ENCODE data around the gene ACOT7.
"Not testable (repeated sequence)": the region's sequence is repeated elsewhere in the genome, so short reads cannot be mapped to it uniquely, and the experiment has no call there.

ACOT7 gene

GRCh38 chr1:6393400-6394187 is at the start of gene ACOT7:
Gene ACOT7 (minus strand): TSS chr1:6393767. CDS start chr1:6393399, 368 bp downstream.
- DNase-seq (ENCODE audit: low spot score), result peak; percentile 90

GRCh38 chr1:6441586-6441985 is 48.0 kb upstream of the ACOT7 start:
- DNase-seq (ENCODE audit: low spot score), result no peak

- peak; percentile 77 for DNase-seq (ENCODE audit: low spot score)
Measured at GRCh38 chr1:6440198-6441126, 46.9 kb upstream of the ACOT7 start.

- DNase-seq (ENCODE audit: low spot score), result peak; percentile 75
Measured at GRCh38 chr1:6438047-6438525, 44.5 kb upstream of the ACOT7 start.

- not testable (repeated sequence) for DNase-seq (ENCODE audit: low spot score)
Measured at GRCh38 chr1:6437012-6437700, 43.6 kb upstream of the ACOT7 start.

GRCh38 chr1:6436277-6436676 is 42.7 kb upstream of the ACOT7 start:
- not testable (repeated sequence) for DNase-seq (ENCODE audit: low spot score)

- DNase-seq (ENCODE audit: low spot score), result no peak
Measured at GRCh38 chr1:6435547-6435946, 42.0 kb upstream of the ACOT7 start.

GRCh38 chr1:6435129-6435528 is 41.6 kb upstream of the ACOT7 start:
- no peak for DNase-seq (ENCODE audit: low spot score)

GRCh38 chr1:6434186-6434585 is 40.6 kb upstream of the ACOT7 start:
- no peak for DNase-seq (ENCODE audit: low spot score)

- DNase-seq (ENCODE audit: low spot score), result not testable (repeated sequence)
Measured at GRCh38 chr1:6431645-6432579, 38.3 kb upstream of the ACOT7 start.

- not testable (repeated sequence) for DNase-seq (ENCODE audit: low spot score)
Measured at GRCh38 chr1:6429660-6430411, 36.3 kb upstream of the ACOT7 start.

GRCh38 chr1:6428453-6428852 is 34.9 kb upstream of the ACOT7 start:
- not testable (repeated sequence) for DNase-seq (ENCODE audit: low spot score)

GRCh38 chr1:6427441-6428390 is 34.1 kb upstream of the ACOT7 start:
- DNase-seq (ENCODE audit: low spot score), result no peak

GRCh38 chr1:6426972-6427350 is 33.4 kb upstream of the ACOT7 start:
- no peak for DNase-seq (ENCODE audit: low spot score)

GRCh38 chr1:6426277-6426971 is 32.9 kb upstream of the ACOT7 start:
- no peak for DNase-seq (ENCODE audit: low spot score)

- no peak for DNase-seq (ENCODE audit: low spot score)
Measured at GRCh38 chr1:6425658-6426057, 32.1 kb upstream of the ACOT7 start.

GRCh38 chr1:6424619-6425593 is 31.3 kb upstream of the ACOT7 start, which contains the start of gene ESPN:
Gene ESPN (plus strand): TSS chr1:6424776. CDS start chr1:6424956, 180 bp downstream.
- DNase-seq (ENCODE audit: low spot score), result no peak

Measured in CD4-positive, alpha-beta T cell treated with Interleukin-6 at 100 ng/mL for 8 hours (primary cell).